B cell (primary cell): Measurements from ENCODE around the gene OGG1.

ENCODE experiments used
- EZH2 ChIP-seq: IDR thresholded peaks from 2 replicates; pipeline ENCODE4 v1.6.1; 2012; ENCODE audit warnings: borderline replicate concordance, low read depth, mild to moderate bottlenecking, moderate library complexity, low read length; ENCODE audit not compliant: insufficient read depth, poor library complexity, severe bottlenecking
- TF ChIP-seq, protein P1 (sequence below): fragments of 200-600 bp; IDR thresholded peaks from one replicate; pipeline ENCODE4 v1.8.0; 2022; ENCODE audit warnings: antibody characterized with exemption, mild to moderate bottlenecking

DNA sequence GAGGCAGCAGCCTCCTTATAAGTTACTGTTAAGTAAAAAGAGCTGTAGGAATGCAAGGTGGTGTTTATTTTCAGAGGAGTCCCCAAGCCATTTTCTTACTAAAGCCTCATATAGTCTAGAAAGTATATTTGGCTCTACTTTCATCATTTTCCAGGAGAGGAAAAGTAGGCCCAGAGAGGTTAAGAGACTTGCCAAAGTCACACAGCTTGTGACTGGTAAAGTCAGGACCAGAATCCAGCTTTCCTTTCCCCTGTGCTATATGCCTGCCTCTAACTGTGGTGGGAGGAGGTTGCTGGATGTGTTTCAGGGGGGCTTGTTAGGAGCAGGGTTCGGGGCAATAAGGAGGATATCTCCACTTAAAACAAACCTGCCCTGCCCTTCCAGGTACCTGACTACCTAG is 7.2 kb upstream of the OGG1 start:
- TF ChIP-seq, protein P1, sequence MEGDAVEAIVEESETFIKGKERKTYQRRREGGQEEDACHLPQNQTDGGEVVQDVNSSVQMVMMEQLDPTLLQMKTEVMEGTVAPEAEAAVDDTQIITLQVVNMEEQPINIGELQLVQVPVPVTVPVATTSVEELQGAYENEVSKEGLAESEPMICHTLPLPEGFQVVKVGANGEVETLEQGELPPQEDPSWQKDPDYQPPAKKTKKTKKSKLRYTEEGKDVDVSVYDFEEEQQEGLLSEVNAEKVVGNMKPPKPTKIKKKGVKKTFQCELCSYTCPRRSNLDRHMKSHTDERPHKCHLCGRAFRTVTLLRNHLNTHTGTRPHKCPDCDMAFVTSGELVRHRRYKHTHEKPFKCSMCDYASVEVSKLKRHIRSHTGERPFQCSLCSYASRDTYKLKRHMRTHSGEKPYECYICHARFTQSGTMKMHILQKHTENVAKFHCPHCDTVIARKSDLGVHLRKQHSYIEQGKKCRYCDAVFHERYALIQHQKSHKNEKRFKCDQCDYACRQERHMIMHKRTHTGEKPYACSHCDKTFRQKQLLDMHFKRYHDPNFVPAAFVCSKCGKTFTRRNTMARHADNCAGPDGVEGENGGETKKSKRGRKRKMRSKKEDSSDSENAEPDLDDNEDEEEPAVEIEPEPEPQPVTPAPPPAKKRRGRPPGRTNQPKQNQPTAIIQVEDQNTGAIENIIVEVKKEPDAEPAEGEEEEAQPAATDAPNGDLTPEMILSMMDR: no peak
- no peak for TF ChIP-seq EZH2
